H9 (cell line): ENCODE measurements around the gene RALY. TPM values are rescaled to one million over a fixed set of nuclear protein-coding genes. Genes with fewer than 3 reads are reported as not detected.
A peak's percentile ranks its signal among the peaks of the same experiment; 100 is the strongest.

Experiments
- DNase-seq: peaks from one replicate; pipeline ENCODE4 v3.0.0-alpha.2; 2017
- H2AFZ ChIP-seq: one replicate; pipeline ENCODE4 v1.6.1; 2013; ENCODE audit warnings: mild to moderate bottlenecking, low read length, control low read depth, moderate library complexity
- H2AK5ac ChIP-seq: 2 replicates; pipeline ENCODE4 v1.6.1; 2013; ENCODE audit warnings: low read length, control low read depth, mixed read lengths; ENCODE audit not compliant: insufficient read length
- H2BK120ac ChIP-seq: one replicate; pipeline ENCODE4 v1.6.1; 2013; ENCODE audit warnings: low read depth, mild to moderate bottlenecking, low read length, control low read depth, inconsistent platforms; ENCODE audit not compliant: poor library complexity, severe bottlenecking
- H2BK12ac ChIP-seq: 2 replicates; pipeline ENCODE4 v1.6.1; 2013; ENCODE audit warnings: low read length, control low read depth, mixed read lengths, low read depth; ENCODE audit not compliant: insufficient read length
- H2BK15ac ChIP-seq: 2 replicates; pipeline ENCODE4 v1.6.1; 2013; ENCODE audit warnings: low read depth, low read length, control low read depth
- H2BK20ac ChIP-seq: one replicate; pipeline ENCODE4 v1.6.1; 2013; ENCODE audit warnings: low read depth, mild to moderate bottlenecking, low read length, control low read depth, inconsistent platforms; ENCODE audit not compliant: poor library complexity, severe bottlenecking
- H2BK5ac ChIP-seq: 2 replicates; pipeline ENCODE4 v1.6.1; 2013; ENCODE audit warnings: low read length, control low read depth, mixed read lengths; ENCODE audit not compliant: insufficient read length
- H3K14ac ChIP-seq: 2 replicates; pipeline ENCODE4 v1.6.1; 2013; ENCODE audit warnings: low read length, control low read depth; ENCODE audit not compliant: insufficient read depth
- H3K18ac ChIP-seq: 2 replicates; pipeline ENCODE4 v1.6.1; 2013; ENCODE audit warnings: low read depth, mild to moderate bottlenecking, mixed read lengths, low read length, control low read depth; ENCODE audit not compliant: insufficient read length
- H3K23ac ChIP-seq: 2 replicates; pipeline ENCODE4 v1.6.1; 2013; ENCODE audit warnings: low read length, control low read depth, mixed read lengths, low read depth; ENCODE audit not compliant: insufficient read length
- H3K23me2 ChIP-seq: 2 replicates; pipeline ENCODE4 v1.6.1; 2013; ENCODE audit warnings: low read depth, mild to moderate bottlenecking, mixed read lengths, low read length, control low read depth; ENCODE audit not compliant: insufficient read length, poor library complexity, severe bottlenecking
- H3K27ac ChIP-seq: 2 replicates; pipeline ENCODE4 v1.5.1; 2013; ENCODE audit warnings: low read length, control low read depth, mixed read lengths, low read depth; ENCODE audit not compliant: insufficient read length
- H3K27me3 ChIP-seq: 2 replicates; pipeline ENCODE4 v1.6.1; 2013; ENCODE audit warnings: low read length, control low read depth, inconsistent platforms; ENCODE audit not compliant: insufficient read depth
- H3K4ac ChIP-seq: 2 replicates; pipeline ENCODE4 v1.6.1; 2013; ENCODE audit warnings: low read depth, mild to moderate bottlenecking, control low read depth, inconsistent platforms, low read length, moderate library complexity
- H3K4me1 ChIP-seq: 2 replicates; pipeline ENCODE4 v1.6.1; 2013; ENCODE audit warnings: low read length, control low read depth, inconsistent platforms; ENCODE audit not compliant: insufficient read depth
- H3K4me2 ChIP-seq: 2 replicates; pipeline ENCODE4 v1.6.1; 2013; ENCODE audit warnings: low read length, control low read depth, mixed read lengths; ENCODE audit not compliant: insufficient read length, insufficient read depth
- H3K56ac ChIP-seq: 2 replicates; pipeline ENCODE4 v1.6.1; 2013; ENCODE audit warnings: low read depth, mild to moderate bottlenecking, mixed read lengths, low read length, control low read depth; ENCODE audit not compliant: insufficient read length
- H3K79me1 ChIP-seq: 2 replicates; pipeline ENCODE4 v1.6.1; 2013; ENCODE audit warnings: low read depth, mild to moderate bottlenecking, moderate library complexity, low read length, control low read depth, inconsistent platforms; ENCODE audit not compliant: insufficient read depth, poor library complexity, severe bottlenecking
- H3K79me2 ChIP-seq: 2 replicates; pipeline ENCODE4 v1.6.1; 2013; ENCODE audit warnings: low read length, control low read depth, inconsistent platforms; ENCODE audit not compliant: insufficient read depth
- H3K9ac ChIP-seq: 2 replicates; pipeline ENCODE4 v1.6.1; 2013; ENCODE audit warnings: low read length, control low read depth, mixed read lengths; ENCODE audit not compliant: insufficient read length; ENCODE audit errors: extremely low read depth
- H3K9me3 ChIP-seq: one replicate; pipeline ENCODE4 v1.6.1; 2013; ENCODE audit warnings: low read depth, low read length, inconsistent platforms; ENCODE audit not compliant: control insufficient read depth
- H3T11ph ChIP-seq: one replicate; pipeline ENCODE4 v1.6.1; 2013; ENCODE audit warnings: mild to moderate bottlenecking, low read length, control low read depth, inconsistent platforms
- H4K20me1 ChIP-seq: one replicate; pipeline ENCODE4 v1.6.1; 2013; ENCODE audit not compliant: control insufficient read depth, insufficient read length, insufficient read depth
- H4K5ac ChIP-seq: 2 replicates; pipeline ENCODE4 v1.6.1; 2013; ENCODE audit warnings: low read depth, mild to moderate bottlenecking, mixed read lengths, low read length, control low read depth; ENCODE audit not compliant: insufficient read length
- H4K8ac ChIP-seq: replicated peaks from 2 replicates; pipeline ENCODE4 v1.6.1; 2013; ENCODE audit warnings: low read length, control low read depth, mixed read lengths, low read depth; ENCODE audit not compliant: insufficient read length
- H4K91ac ChIP-seq: 2 replicates; pipeline ENCODE4 v1.6.1; 2013; ENCODE audit warnings: low read depth, mild to moderate bottlenecking, moderate library complexity, mixed read lengths, low read length, control low read depth; ENCODE audit not compliant: insufficient read length
- H3K27ac Mint-ChIP-seq, 3 experiments: 2 replicates in 2 of 3; 3 replicates in 1 of 3; pipeline ENCODE4 v1.8.0; 2020 to 2021; ENCODE audit warnings: mixed read lengths in 3 of 3, mild to moderate bottlenecking in 1 of 3, moderate library complexity in 1 of 3
- H3K27me3 Mint-ChIP-seq: 2 replicates; pipeline ENCODE4 v1.8.0; 2021; ENCODE audit warnings: low read depth, mild to moderate bottlenecking, moderate library complexity, mixed read lengths
- H3K36me3 Mint-ChIP-seq, 3 experiments: 2 replicates in 2 of 3; 3 replicates in 1 of 3; pipeline ENCODE4 v1.8.0; 2020 to 2021; ENCODE audit warnings: low read depth in 3 of 3, mixed read lengths in 3 of 3; ENCODE audit not compliant: insufficient read depth in 1 of 3
- H3K4me1 Mint-ChIP-seq, 2 experiments: 2 replicates each; pipeline ENCODE4 v1.8.0; 2020; ENCODE audit warnings: mixed read lengths in 2 of 2
- H3K4me3 Mint-ChIP-seq, 2 experiments: 2 replicates in 1 of 2; 3 replicates in 1 of 2; pipeline ENCODE4 v1.8.0; 2020 to 2021; ENCODE audit warnings: mild to moderate bottlenecking in 2 of 2, mixed read lengths in 2 of 2, moderate library complexity in 1 of 2
- H3K9me3 Mint-ChIP-seq, 2 experiments: 2 replicates in 1 of 2; 3 replicates in 1 of 2; pipeline ENCODE4 v1.8.0; 2020; ENCODE audit warnings: mild to moderate bottlenecking in 2 of 2, mixed read lengths in 2 of 2, moderate library complexity in 1 of 2
- WGBS: extraction: QIAGEN DNeasy Blood & Tissue Kit; methylation state at CpG from one replicate; pipeline ENCODE4 v1.1.7; 2013; ENCODE audit warnings: missing lambda C conversion rate, low lambda C conversion rate, mixed read lengths; ENCODE audit not compliant: insufficient read length; ENCODE audit errors: extremely low coverage; 5-methylcytosine and 5-hydroxymethylcytosine counted together
- total RNA-seq: library from RNA; stranded (reverse); gene quantifications from 2 replicates; pipeline ENCODE4 v1.2.1, GENCODE V29; 2021
- TF ChIP-seq, protein P1 (sequence below): fragments of 200-600 bp; sonication (generic); conservative IDR thresholded peaks from 3 replicates; pipeline ENCODE4 v1.8.0; 2021; ENCODE audit warnings: antibody characterized with exemption, mild to moderate bottlenecking

RALY gene
- total RNA-seq, 1 experiment from 2014 or later: 199 TPM

DNA sequence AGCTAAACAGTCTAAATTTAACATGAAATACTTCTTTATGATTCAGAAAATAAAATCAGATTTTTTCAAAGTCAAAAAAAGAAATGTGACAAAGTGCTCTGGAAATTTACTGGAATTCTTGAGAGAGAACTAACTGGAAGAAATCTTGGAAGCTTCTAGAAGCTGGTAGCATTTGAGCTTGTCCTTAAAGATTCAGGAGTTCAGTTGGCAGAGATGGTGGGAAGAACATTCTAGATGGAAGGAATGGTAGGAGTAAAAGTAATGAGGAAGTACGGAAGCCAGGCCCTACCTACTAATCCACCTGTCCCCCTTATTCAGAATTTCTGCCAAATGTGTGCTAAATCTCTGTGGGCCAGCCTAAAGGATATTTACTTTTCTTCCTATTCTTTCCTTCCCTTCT, 21.2 kb downstream of the RALY start:
- H3K23me2 ChIP-seq: no peaks in the 10 kb centered on the region
- H3T11ph ChIP-seq: no peak overlapping the region
- no peak overlapping the region for H3K4ac ChIP-seq
- no CpG with 5 or more reads among the region's 1 CpG for WGBS
- H2AFZ ChIP-seq: no peak overlapping the region
- no peak overlapping the region for H2AK5ac ChIP-seq
- Mint-ChIP-seq H3K4me1 (peaks cover 84 to 85% of the 10 kb centered on the region in 2 experiments), H3K27me3 (no peaks in the 10 kb centered on the region), H3K36me3 (no peaks in the 10 kb centered on the region), H3K4me3 (no peak overlapping the region), H3K9me3 (no peaks in the 10 kb centered on the region), H3K27ac (peak overlapping the region in 2 of 3 experiments; percentile 6 to 42; a peak in 2 of 7 replicates)
- TF ChIP-seq, protein P1, sequence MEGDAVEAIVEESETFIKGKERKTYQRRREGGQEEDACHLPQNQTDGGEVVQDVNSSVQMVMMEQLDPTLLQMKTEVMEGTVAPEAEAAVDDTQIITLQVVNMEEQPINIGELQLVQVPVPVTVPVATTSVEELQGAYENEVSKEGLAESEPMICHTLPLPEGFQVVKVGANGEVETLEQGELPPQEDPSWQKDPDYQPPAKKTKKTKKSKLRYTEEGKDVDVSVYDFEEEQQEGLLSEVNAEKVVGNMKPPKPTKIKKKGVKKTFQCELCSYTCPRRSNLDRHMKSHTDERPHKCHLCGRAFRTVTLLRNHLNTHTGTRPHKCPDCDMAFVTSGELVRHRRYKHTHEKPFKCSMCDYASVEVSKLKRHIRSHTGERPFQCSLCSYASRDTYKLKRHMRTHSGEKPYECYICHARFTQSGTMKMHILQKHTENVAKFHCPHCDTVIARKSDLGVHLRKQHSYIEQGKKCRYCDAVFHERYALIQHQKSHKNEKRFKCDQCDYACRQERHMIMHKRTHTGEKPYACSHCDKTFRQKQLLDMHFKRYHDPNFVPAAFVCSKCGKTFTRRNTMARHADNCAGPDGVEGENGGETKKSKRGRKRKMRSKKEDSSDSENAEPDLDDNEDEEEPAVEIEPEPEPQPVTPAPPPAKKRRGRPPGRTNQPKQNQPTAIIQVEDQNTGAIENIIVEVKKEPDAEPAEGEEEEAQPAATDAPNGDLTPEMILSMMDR: no peak
- H3K9ac ChIP-seq: no peak overlapping the region
- H4K91ac ChIP-seq: no peak overlapping the region
- H2BK12ac ChIP-seq: no peak overlapping the region
- H4K5ac ChIP-seq: no peak overlapping the region
- H3K79me1 ChIP-seq: peaks cover 3% of the 10 kb centered on the region
- no peak for DNase-seq
- H2BK15ac ChIP-seq: no peak overlapping the region
- no peak overlapping the region for H2BK20ac ChIP-seq
- peaks cover 12% of the 10 kb centered on the region; the same call in 1 of the 2 replicates for H3K4me1 ChIP-seq
- no peaks in the 10 kb centered on the region for H3K27me3 ChIP-seq
- H3K23ac ChIP-seq: no peak overlapping the region
- H3K18ac ChIP-seq: no peak overlapping the region
- H3K14ac ChIP-seq: no peak overlapping the region
- no peak overlapping the region for H3K4me2 ChIP-seq
- no peaks in the 10 kb centered on the region for H3K9me3 ChIP-seq
- no peak overlapping the region for H3K56ac ChIP-seq
- no peak overlapping the region for H2BK5ac ChIP-seq
- no peak overlapping the region for H3K27ac ChIP-seq
- H2BK120ac ChIP-seq: no peak overlapping the region
- H3K79me2 ChIP-seq: peaks cover 26% of the 10 kb centered on the region; the same call in 1 of the 2 replicates
- H4K20me1 ChIP-seq: no peaks in the 10 kb centered on the region
- H4K8ac ChIP-seq: no peak overlapping the region
